Naive thymus-derived CD4-positive, alpha-beta T cell (primary cell): Measurements from ENCODE around the gene FRMD1. TPM values are rescaled to one million over a fixed set of nuclear protein-coding genes. Genes with fewer than 3 reads are reported as not detected.
A peak's percentile ranks its signal among the peaks of the same experiment; 100 is the strongest.

Experiments used
- ATAC-seq: fragments of 150-1000 bp; cut with Tn5 transposase; 2 replicates; pipeline ENCODE4 v1.10.0; 2021; ENCODE audit warnings: mild to moderate bottlenecking, moderate library complexity
- CTCF ChIA-PET: fragments of 350-600 bp; sonication (Branson Sonifier 250); formaldehyde crosslinking; loops from one replicate; lab custom pipeline; 2021; ENCODE audit warnings: antibody characterized with exemption; lab: Charles Lee
- POLR2A ChIA-PET: fragments of 350-600 bp; sonication (Branson Sonifier 250); formaldehyde crosslinking; loops from one replicate; lab custom pipeline; 2021; ENCODE audit warnings: antibody characterized with exemption, inconsistent platforms; lab: Charles Lee
- DNase-seq, 9 donors: peaks; one replicate each; pipeline versions ENCODE4 v3.0.0 to v3.0.0-alpha.2; 2020 to 2022; ENCODE audit warnings: mixed read lengths in 1 of 9
- H3K27ac ChIP-seq: one replicate; pipeline ENCODE4 v1.7.0; 2013; ENCODE audit warnings: mild to moderate bottlenecking, low read depth, low read length, moderate library complexity
- H3K27me3 ChIP-seq, 2 donors: one replicate each; pipeline ENCODE4 v1.7.0; 2013; ENCODE audit warnings: low read length in 2 of 2, mild to moderate bottlenecking in 2 of 2, moderate library complexity in 2 of 2; ENCODE audit not compliant: control insufficient read depth in 2 of 2, insufficient read depth in 2 of 2
- H3K36me3 ChIP-seq, 3 experiments: 1 replicate in 2 of 3; 2 replicates in 1 of 3; pipeline ENCODE4 v1.7.0; 2013; ENCODE audit warnings: low read length in 3 of 3, mild to moderate bottlenecking in 3 of 3, moderate library complexity in 1 of 3; ENCODE audit not compliant: insufficient read depth in 3 of 3, control insufficient read depth in 2 of 3
- H3K4me1 ChIP-seq, 2 donors: one replicate each; pipeline ENCODE4 v1.7.0; 2013; ENCODE audit warnings: low read length in 2 of 2, mild to moderate bottlenecking in 2 of 2, moderate library complexity in 1 of 2; ENCODE audit not compliant: control insufficient read depth in 2 of 2, insufficient read depth in 2 of 2
- H3K4me3 ChIP-seq: 2 replicates; pipeline ENCODE4 v1.7.0; 2013; ENCODE audit warnings: mild to moderate bottlenecking, low read length
- H3K9me3 ChIP-seq, 3 experiments: 1 replicate in 2 of 3; 2 replicates in 1 of 3; pipeline ENCODE4 v1.7.0; 2013; ENCODE audit warnings: low read length in 3 of 3; ENCODE audit not compliant: control insufficient read depth in 2 of 3
- H3K27ac Mint-ChIP-seq, 9 donors: one replicate each; pipeline ENCODE4 v1.8.0; 2020 to 2022; ENCODE audit warnings: mixed read lengths in 9 of 9, mild to moderate bottlenecking in 8 of 9, moderate library complexity in 5 of 9, inconsistent platforms in 2 of 9
- H3K27me3 Mint-ChIP-seq, 5 donors: one replicate each; pipeline ENCODE4 v1.8.0; 2021 to 2022; ENCODE audit warnings: mixed read lengths in 5 of 5, mild to moderate bottlenecking in 1 of 5
- H3K36me3 Mint-ChIP-seq, 5 donors: one replicate each; pipeline ENCODE4 v1.8.0; 2020 to 2022; ENCODE audit warnings: mixed read lengths in 5 of 5, mild to moderate bottlenecking in 3 of 5, inconsistent platforms in 1 of 5
- H3K4me1 Mint-ChIP-seq, 7 donors: one replicate each; pipeline ENCODE4 v1.8.0; 2020 to 2022; ENCODE audit warnings: mixed read lengths in 7 of 7, mild to moderate bottlenecking in 3 of 7, inconsistent platforms in 1 of 7
- H3K4me3 Mint-ChIP-seq, 10 donors: one replicate each; pipeline ENCODE4 v1.8.0; 2020 to 2022; ENCODE audit warnings: mild to moderate bottlenecking in 10 of 10, mixed read lengths in 10 of 10, moderate library complexity in 6 of 10, inconsistent platforms in 2 of 10
- H3K9me3 Mint-ChIP-seq, 11 donors: one replicate each; pipeline ENCODE4 v1.8.0; 2020 to 2022; ENCODE audit warnings: mixed read lengths in 11 of 11, mild to moderate bottlenecking in 4 of 11, inconsistent platforms in 1 of 11, moderate library complexity in 1 of 11
- intact Hi-C, 2 donors: fragments of 100-400 bp; cut with micrococcal nuclease; formaldehyde crosslinking; loops; one replicate each; pipeline ENCODE4 v1.15.1; 2023
- polyA plus RNA-seq, 2 donors: library from polyadenylated mRNA; unstranded; fragments of 300-500 nt; fragmentation: Illumina TruSeq; gene quantifications; one replicate each; pipeline ENCODE4 v1.2.3, GENCODE V29; 2021
- total RNA-seq, 6 experiments: library from RNA in 5 of 6; stranded (reverse) in 5 of 6; gene quantifications; 1 replicate in 5 of 6; 2 replicates in 1 of 6; pipeline ENCODE4 v1.2.3 and lab custom pipeline; 2021 to 2026

FRMD1 gene
- total and polyA plus RNA-seq, 7 experiments from 2014 or later: not detected

DNA sequence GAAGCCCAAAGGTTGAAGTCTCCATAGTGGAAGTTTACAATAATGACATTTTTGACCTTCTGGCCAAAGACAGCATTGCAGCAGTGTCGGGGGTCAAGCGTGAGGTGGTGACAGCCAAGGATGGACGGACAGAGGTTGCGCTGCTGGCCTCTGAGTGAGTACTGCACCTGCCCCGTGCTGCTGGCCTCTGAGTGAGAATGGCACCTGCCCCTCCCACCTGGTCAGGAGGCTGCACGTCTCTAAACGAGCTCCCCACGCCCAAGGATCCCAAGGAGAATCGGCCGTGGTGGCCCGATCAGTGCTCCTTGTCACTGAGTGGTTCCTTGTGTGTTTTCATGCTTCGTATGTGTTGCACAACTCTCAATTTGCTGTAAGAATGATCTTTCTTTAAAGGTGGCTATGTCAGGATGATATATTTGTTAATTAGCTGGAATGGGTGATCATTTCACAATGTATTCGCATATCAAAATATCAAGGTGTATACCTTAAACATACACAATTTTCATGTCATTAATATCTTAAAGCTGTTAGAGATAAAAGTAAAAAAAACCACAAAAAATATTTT is 40.4 kb downstream of the FRMD1 start:
- H3K27ac ChIP-seq: no peak overlapping the region
- peaks cover 0 to 4% (median 0%) of the 10 kb centered on the region in 5 donors for H3K36me3 Mint-ChIP-seq
- no peaks in the 10 kb centered on the region for H3K27me3 ChIP-seq
- ChIA-PET CTCF (no interaction called here), POLR2A (no interaction called here)
- H3K27ac Mint-ChIP-seq: no peak overlapping the region
- ATAC-seq (no peak), DNase-seq (no peak)
- H3K4me1 ChIP-seq: no peaks in the 10 kb centered on the region
- H3K4me3 ChIP-seq: no peak overlapping the region
- peaks cover 0 to 45% (median 3%) of the 10 kb centered on the region in 3 experiments for H3K9me3 ChIP-seq
- intact Hi-C loops: no loop called here
- H3K36me3 ChIP-seq: no peaks in the 10 kb centered on the region
- H3K9me3 Mint-ChIP-seq: peaks cover 0 to 70% (median 23%) of the 10 kb centered on the region in 11 donors
- no peak overlapping the region for H3K4me3 Mint-ChIP-seq
- H3K27me3 Mint-ChIP-seq: peaks cover 3 to 40% (median 32%) of the 10 kb centered on the region in 5 donors
- peaks cover 2 to 16% (median 8%) of the 10 kb centered on the region in 7 donors for H3K4me1 Mint-ChIP-seq

GRCh38 chr6:168037856-168038255 is 41.2 kb downstream of the FRMD1 start:
- no peak overlapping the region for H3K27ac Mint-ChIP-seq
- ChIA-PET POLR2A (no interaction called here), CTCF (no interaction called here)
- H3K9me3 ChIP-seq: peaks cover 0 to 44% (median 3%) of the 10 kb centered on the region in 3 experiments
- no peak overlapping the region for H3K27ac ChIP-seq
- H3K36me3 Mint-ChIP-seq: peaks cover 0 to 4% (median 0%) of the 10 kb centered on the region in 5 donors
- H3K27me3 ChIP-seq: no peaks in the 10 kb centered on the region
- H3K27me3 Mint-ChIP-seq: peaks cover 6 to 45% (median 36%) of the 10 kb centered on the region in 5 donors
- DNase-seq: no peak
- peaks cover 0 to 69% (median 24%) of the 10 kb centered on the region in 11 donors for H3K9me3 Mint-ChIP-seq
- intact Hi-C loops: no loop called here
- H3K4me3 Mint-ChIP-seq: no peak overlapping the region
- ATAC-seq: no peak
- no peaks in the 10 kb centered on the region for H3K36me3 ChIP-seq
- no peaks in the 10 kb centered on the region for H3K4me1 ChIP-seq
- peaks cover 2 to 16% (median 8%) of the 10 kb centered on the region in 7 donors for H3K4me1 Mint-ChIP-seq
- H3K4me3 ChIP-seq: no peak overlapping the region

DNA sequence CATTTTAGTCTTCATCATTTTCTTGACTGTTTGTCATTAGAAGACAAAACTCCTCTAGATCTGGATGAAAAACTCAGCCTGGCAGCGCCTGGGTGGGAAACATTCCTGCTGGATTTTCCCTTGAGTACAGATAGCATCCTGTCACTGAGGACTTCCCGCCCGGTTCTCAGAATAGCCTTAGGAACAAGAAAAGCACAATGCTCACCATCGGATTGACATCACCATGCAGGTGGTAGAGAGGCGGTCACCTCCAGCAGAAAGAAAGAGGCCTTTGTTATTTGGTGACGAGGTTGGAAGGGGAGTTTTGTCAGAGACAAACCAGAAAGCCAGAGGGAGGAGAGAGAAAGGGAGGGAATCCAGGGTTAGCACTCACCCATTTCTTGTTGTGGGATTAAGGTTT is 41.8 kb downstream of the FRMD1 start:
- no peak for DNase-seq
- ChIA-PET POLR2A (no interaction called here), CTCF (no interaction called here)
- peaks cover 0 to 4% (median 0%) of the 10 kb centered on the region in 5 donors for H3K36me3 Mint-ChIP-seq
- Histone ChIP-seq H3K36me3 (no peaks in the 10 kb centered on the region), H3K4me1 (no peaks in the 10 kb centered on the region), H3K9me3 (peaks cover 0 to 38% (median 3%) of the 10 kb centered on the region in 3 experiments), H3K27me3 (no peaks in the 10 kb centered on the region), H3K27ac (no peak overlapping the region), H3K4me3 (no peak overlapping the region)
- intact Hi-C loops: no loop called here
- H3K9me3 Mint-ChIP-seq: peaks cover 0 to 62% (median 22%) of the 10 kb centered on the region in 11 donors
- ATAC-seq: no peak
- H3K27ac Mint-ChIP-seq: no peak overlapping the region
- peaks cover 6 to 45% (median 37%) of the 10 kb centered on the region in 5 donors for H3K27me3 Mint-ChIP-seq
- peaks cover 2 to 16% (median 8%) of the 10 kb centered on the region in 7 donors for H3K4me1 Mint-ChIP-seq
- no peak overlapping the region for H3K4me3 Mint-ChIP-seq

DNA sequence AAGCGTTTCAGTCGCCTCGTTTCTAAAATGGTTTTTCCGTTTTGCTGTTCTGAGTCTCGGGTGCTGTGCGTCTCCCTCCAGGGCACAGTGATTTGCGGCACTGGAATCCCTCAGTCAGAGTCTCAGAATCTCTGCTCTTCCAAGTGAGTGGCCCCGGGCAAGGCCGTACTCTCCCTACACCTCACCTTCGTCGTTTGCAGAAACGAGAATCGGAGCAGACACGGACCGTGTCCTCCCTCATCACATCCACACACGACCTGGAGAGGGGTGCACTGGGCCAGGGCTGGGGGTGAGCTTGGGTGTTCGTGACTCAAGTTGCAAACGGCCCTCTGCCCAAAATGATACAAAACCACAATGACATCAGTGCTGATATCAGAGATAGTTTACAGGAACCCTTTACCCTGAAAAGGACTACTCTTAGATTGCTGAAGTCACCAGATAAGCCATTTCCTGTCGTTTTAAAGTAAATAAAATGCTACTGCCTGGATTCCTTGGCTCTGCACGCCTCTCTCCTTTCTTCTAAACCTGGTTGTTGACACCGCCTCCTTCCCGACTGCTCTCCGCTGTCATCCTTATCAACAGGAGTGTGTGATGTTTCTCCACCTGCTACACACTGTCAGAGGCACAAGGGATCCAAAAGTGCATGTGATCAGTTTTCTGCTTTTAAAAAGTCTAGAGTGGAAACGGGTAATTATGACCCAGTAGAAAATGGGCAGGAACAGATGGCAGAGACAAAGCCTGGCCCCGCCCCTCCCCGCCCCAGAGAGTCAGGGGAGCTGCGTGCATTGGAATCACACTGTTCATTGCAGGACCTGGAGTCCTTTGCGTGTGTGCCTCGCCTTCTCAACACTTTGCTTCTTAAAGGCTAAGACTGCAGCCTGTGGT is 43.1 kb downstream of the FRMD1 start:
- no peaks in the 10 kb centered on the region for H3K36me3 ChIP-seq
- H3K4me1 ChIP-seq: no peaks in the 10 kb centered on the region
- intact Hi-C loops: no loop called here
- POLR2A ChIA-PET: no interaction called here
- H3K4me3 ChIP-seq: no peak overlapping the region
- H3K4me3 Mint-ChIP-seq: peak overlapping the region in 9 of 10 donors; percentile 5 to 82 (median 53)
- H3K27me3 Mint-ChIP-seq: peaks cover 13 to 52% (median 46%) of the 10 kb centered on the region in 5 donors
- ATAC-seq: peak; percentile 66
- no peak for DNase-seq
- CTCF ChIA-PET: no interaction called here
- H3K9me3 Mint-ChIP-seq: peaks cover 0 to 52% (median 22%) of the 10 kb centered on the region in 11 donors
- H3K9me3 ChIP-seq: peaks cover 0 to 25% (median 3%) of the 10 kb centered on the region in 3 experiments
- no peaks in the 10 kb centered on the region for H3K27me3 ChIP-seq
- peaks cover 2 to 16% (median 8%) of the 10 kb centered on the region in 7 donors for H3K4me1 Mint-ChIP-seq
- no peak overlapping the region for H3K27ac ChIP-seq
- H3K36me3 Mint-ChIP-seq: peaks cover 0 to 4% (median 0%) of the 10 kb centered on the region in 5 donors
- H3K27ac Mint-ChIP-seq: peak overlapping the region in 1 of 9 donors; percentile 80

GRCh38 chr6:168035098-168035660 is 43.8 kb downstream of the FRMD1 start:
- peaks cover 0 to 18% (median 3%) of the 10 kb centered on the region in 3 experiments for H3K9me3 ChIP-seq
- intact Hi-C loops: no loop called here
- H3K9me3 Mint-ChIP-seq: peaks cover 0 to 49% (median 18%) of the 10 kb centered on the region in 11 donors
- no peak overlapping the region for H3K27ac Mint-ChIP-seq
- ChIA-PET CTCF (no interaction called here), POLR2A (no interaction called here)
- H3K36me3 ChIP-seq: no peaks in the 10 kb centered on the region
- peaks cover 13 to 52% (median 46%) of the 10 kb centered on the region in 5 donors for H3K27me3 Mint-ChIP-seq
- H3K27ac ChIP-seq: no peak overlapping the region
- DNase-seq (no peak), ATAC-seq (peak; percentile 19)
- peaks cover 4 to 16% (median 8%) of the 10 kb centered on the region in 7 donors for H3K4me1 Mint-ChIP-seq
- H3K27me3 ChIP-seq: no peaks in the 10 kb centered on the region
- H3K4me3 ChIP-seq: no peak overlapping the region
- peak overlapping the region in 7 of 10 donors; percentile 27 to 82 (median 60) for H3K4me3 Mint-ChIP-seq
- H3K4me1 ChIP-seq: no peaks in the 10 kb centered on the region
- peaks cover 0 to 4% (median 0%) of the 10 kb centered on the region in 5 donors for H3K36me3 Mint-ChIP-seq

DNA sequence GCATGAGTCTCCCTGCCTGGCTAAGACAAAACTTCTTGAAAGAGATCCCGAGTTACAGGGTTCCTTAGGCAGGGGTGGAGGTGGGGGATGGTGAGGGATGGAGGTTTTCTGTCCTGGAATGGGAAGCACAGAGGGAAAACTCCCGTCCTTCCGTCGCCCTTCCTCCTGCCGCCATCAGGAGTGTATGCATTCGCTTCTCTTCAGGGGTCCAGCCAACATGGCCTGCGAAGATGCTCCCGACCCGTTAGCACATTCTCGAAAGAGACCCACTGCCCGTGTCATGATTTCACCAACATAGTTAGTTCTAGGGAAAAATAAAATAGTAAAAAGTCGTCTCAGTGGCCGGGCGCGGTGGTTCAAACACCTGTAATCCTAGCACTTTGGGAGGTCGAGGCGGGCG is 44.5 kb downstream of the FRMD1 start:
- H3K4me3 Mint-ChIP-seq: peak overlapping the region in 3 of 10 donors; percentile 43 to 82 (median 60)
- peaks cover 0 to 4% (median 0%) of the 10 kb centered on the region in 5 donors for H3K36me3 Mint-ChIP-seq
- ATAC-seq (no peak), DNase-seq (no peak)
- intact Hi-C loops: no loop called here
- H3K4me1 Mint-ChIP-seq: peaks cover 4 to 16% (median 8%) of the 10 kb centered on the region in 7 donors
- H3K9me3 ChIP-seq: peaks cover 0 to 13% (median 3%) of the 10 kb centered on the region in 3 experiments
- no peak overlapping the region for H3K27ac ChIP-seq
- H3K4me3 ChIP-seq: no peak overlapping the region
- H3K4me1 ChIP-seq: no peaks in the 10 kb centered on the region
- H3K9me3 Mint-ChIP-seq: peaks cover 0 to 44% (median 17%) of the 10 kb centered on the region in 11 donors
- no peak overlapping the region for H3K27ac Mint-ChIP-seq
- H3K27me3 ChIP-seq: no peaks in the 10 kb centered on the region
- no peaks in the 10 kb centered on the region for H3K36me3 ChIP-seq
- H3K27me3 Mint-ChIP-seq: peaks cover 13 to 52% (median 46%) of the 10 kb centered on the region in 5 donors
- ChIA-PET CTCF (no interaction called here), POLR2A (no interaction called here)
